NCI-H2196 treated with DMSO at 0.1 percent for 48 hours (cell line): ENCODE measurements around the gene RER1.

ENCODE experiments used
- DNase-seq: peaks from one replicate; lab custom pipeline; 2025; ENCODE audit not compliant: unreplicated experiment; lab: John Stamatoyannopoulos, UW

RER1 gene

GRCh38 chr1:2405588-2406295 lies 14.1 kb downstream of the RER1 start:
- DNase-seq, result no peak

- peak; percentile 42 for DNase-seq
Observed at GRCh38 chr1:2406451-2407041, 14.9 kb downstream of the RER1 start.

GRCh38 chr1:2407166-2407990 lies 15.7 kb downstream of the RER1 start:
- DNase-seq, result no peak

- DNase-seq, result no peak
Observed at GRCh38 chr1:2407991-2408275, 16.3 kb downstream of the RER1 start.

- no peak for DNase-seq
Observed at GRCh38 chr1:2408456-2408855, 16.8 kb downstream of the RER1 start.

- no peak for DNase-seq
Observed at GRCh38 chr1:2408859-2409276, 17.2 kb downstream of the RER1 start.

GRCh38 chr1:2409745-2410144 lies 18.1 kb downstream of the RER1 start:
- no peak for DNase-seq

GRCh38 chr1:2411801-2412394 lies 20.3 kb downstream of the RER1 start:
- DNase-seq, result peak; percentile 20

GRCh38 chr1:2412395-2412772 lies 20.7 kb downstream of the RER1 start, which contains the start of gene PEX10:
Gene PEX10 (minus strand): TSS chr1:2412564. CDS start chr1:2412502, 62 bp downstream.
- DNase-seq, result peak; percentile 91

- DNase-seq, result no peak
Observed at GRCh38 chr1:2412773-2413494, 21.3 kb downstream of the RER1 start.

- no peak for DNase-seq
Observed at GRCh38 chr1:2413495-2414296, 22.1 kb downstream of the RER1 start.

- peak; percentile 9 for DNase-seq
Observed at GRCh38 chr1:2414297-2414958, 22.8 kb downstream of the RER1 start.

GRCh38 chr1:2415337-2415736 lies 23.7 kb downstream of the RER1 start:
- no peak for DNase-seq

GRCh38 chr1:2415801-2416208 lies 24.2 kb downstream of the RER1 start:
- no peak for DNase-seq

GRCh38 chr1:2416403-2416802 lies 24.8 kb downstream of the RER1 start:
- DNase-seq, result no peak

GRCh38 chr1:2417083-2417832 lies 25.6 kb downstream of the RER1 start:
- no peak for DNase-seq

GRCh38 chr1:2417833-2418225 lies 26.2 kb downstream of the RER1 start:
- no peak for DNase-seq

GRCh38 chr1:2418791-2419320 lies 27.2 kb downstream of the RER1 start:
- DNase-seq, result no peak

GRCh38 chr1:2419416-2419815 lies 27.8 kb downstream of the RER1 start:
- no peak for DNase-seq
